ENCODE results near the gene GADD45GIP1. TPM values are rescaled to one million over a fixed set of nuclear protein-coding genes. Genes with fewer than 3 reads are reported as not detected.
A peak's percentile ranks its signal among the peaks of the same experiment; 100 is the strongest.
"Not testable (repeated sequence)": the region's sequence is repeated elsewhere in the genome, so short reads cannot be mapped to it uniquely, and the experiment has no call there.

Gene GADD45GIP1
- polyA plus RNA-seq, 3 donors = 27.4 to 45.9 (median 40.6) TPM

GRCh38 chr19:12935071-12935470, 22.0 kb downstream of the GADD45GIP1 start:
- no peak for DNase-seq (ENCODE audit: extremely low read depth in 1 of 11, low read depth in 9 of 11, low spot score in 4 of 11)

- DNase-seq (ENCODE audit: extremely low read depth in 1 of 11, low read depth in 9 of 11, low spot score in 4 of 11) = peak in 10 of 11 donors; percentile 77 to 91 (median 86)
Observed at GRCh38 chr19:12933287-12934072, 23.5 kb downstream of the GADD45GIP1 start, which contains the start of gene FARSA. FARSA (minus strand) TSS chr19:12933711; CDS start chr19:12933696, 15 bp downstream.

DNA sequence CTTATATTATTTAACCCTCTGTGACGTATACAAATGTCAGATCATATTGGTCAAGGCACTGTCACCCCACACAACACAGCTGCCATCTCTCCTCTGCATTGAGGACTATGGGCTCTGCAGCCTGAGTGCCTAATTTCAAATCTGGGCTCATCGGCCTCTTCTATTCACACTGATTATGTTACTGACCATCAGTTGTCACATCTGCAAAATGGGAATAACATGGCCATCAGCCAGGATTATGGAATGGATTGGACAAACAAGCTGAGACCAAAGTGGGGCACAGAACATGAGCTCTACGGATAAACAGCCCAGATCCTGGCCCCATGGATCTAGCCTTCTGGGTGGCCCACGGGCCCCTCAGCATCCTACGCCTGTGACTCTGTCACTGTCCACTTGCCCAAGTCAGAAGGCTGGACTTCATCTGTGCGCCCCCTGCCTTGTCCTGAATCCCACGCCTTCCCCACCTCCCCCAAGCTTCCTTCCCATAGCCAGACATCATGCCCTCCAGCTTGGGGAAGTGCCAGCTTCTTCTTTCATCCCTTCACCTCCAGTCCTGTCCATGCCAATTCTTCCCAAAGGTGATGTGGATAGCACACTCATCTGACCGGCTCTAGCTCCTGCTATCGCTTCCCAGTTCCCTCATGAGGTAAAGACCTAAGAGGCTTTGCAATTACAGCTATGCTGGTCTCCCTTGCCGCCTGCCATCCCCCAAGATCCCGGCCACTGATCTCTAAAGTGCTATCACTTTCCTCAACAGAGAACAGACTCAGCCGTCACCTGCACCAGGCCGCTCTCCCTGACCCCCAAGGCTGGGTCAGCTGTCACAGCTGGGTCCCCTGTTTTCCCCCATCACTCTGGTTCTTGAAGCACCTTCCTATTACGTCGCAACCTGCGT, 24.4 kb downstream of the GADD45GIP1 start:
- no peak for DNase-seq (ENCODE audit: extremely low read depth in 1 of 11, low read depth in 9 of 11, low spot score in 4 of 11)

GRCh38 chr19:12930002-12930645, 26.9 kb downstream of the GADD45GIP1 start:
- DNase-seq (ENCODE audit: extremely low read depth in 1 of 11, low read depth in 9 of 11, low spot score in 4 of 11) = no peak

- DNase-seq (ENCODE audit: extremely low read depth in 1 of 11, low read depth in 9 of 11, low spot score in 4 of 11) = no peak
Observed at GRCh38 chr19:12924621-12925310, 32.3 kb downstream of the GADD45GIP1 start.

DNA sequence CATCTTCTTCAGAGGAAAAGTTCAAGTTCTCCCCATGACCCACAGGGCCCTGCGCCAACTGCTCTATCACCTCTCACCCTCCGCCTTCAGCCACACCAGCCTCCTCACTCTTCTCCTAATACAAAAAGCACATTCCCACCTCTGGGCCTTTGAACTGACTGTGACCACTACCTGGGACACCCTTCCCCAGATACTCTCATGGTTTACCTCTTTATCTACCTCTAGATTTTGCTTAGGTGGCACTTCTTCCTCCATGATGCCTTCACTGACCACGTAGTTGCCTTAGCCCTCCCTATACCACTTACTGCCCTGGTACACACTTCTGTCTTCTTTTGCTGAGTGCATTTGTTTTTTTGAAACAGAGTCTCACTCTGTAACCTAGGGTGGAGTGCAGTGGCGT, 34.1 kb downstream of the GADD45GIP1 start:
- no peak for DNase-seq (ENCODE audit: extremely low read depth in 1 of 11, low read depth in 9 of 11, low spot score in 4 of 11)

GRCh38 chr19:12921047-12921446, 36.0 kb downstream of the GADD45GIP1 start:
- DNase-seq (ENCODE audit: extremely low read depth in 1 of 11, low read depth in 9 of 11, low spot score in 4 of 11) = no peak

- DNase-seq (ENCODE audit: extremely low read depth in 1 of 11, low read depth in 9 of 11, low spot score in 4 of 11) = no peak
Observed at GRCh38 chr19:12918253-12918652, 38.8 kb downstream of the GADD45GIP1 start.

- not testable (repeated sequence) for DNase-seq (ENCODE audit: extremely low read depth in 1 of 11, low read depth in 9 of 11, low spot score in 4 of 11)
Observed at GRCh38 chr19:12915860-12916259, 41.2 kb downstream of the GADD45GIP1 start.

GRCh38 chr19:12913851-12914690, 43.0 kb downstream of the GADD45GIP1 start:
- no peak for DNase-seq (ENCODE audit: extremely low read depth in 1 of 11, low read depth in 9 of 11, low spot score in 4 of 11)

- DNase-seq (ENCODE audit: extremely low read depth in 1 of 11, low read depth in 9 of 11, low spot score in 4 of 11) = peak in 4 of 11 donors; percentile 45 to 55 (median 50)
Observed at GRCh38 chr19:12913011-12913561, 43.9 kb downstream of the GADD45GIP1 start.

DNA sequence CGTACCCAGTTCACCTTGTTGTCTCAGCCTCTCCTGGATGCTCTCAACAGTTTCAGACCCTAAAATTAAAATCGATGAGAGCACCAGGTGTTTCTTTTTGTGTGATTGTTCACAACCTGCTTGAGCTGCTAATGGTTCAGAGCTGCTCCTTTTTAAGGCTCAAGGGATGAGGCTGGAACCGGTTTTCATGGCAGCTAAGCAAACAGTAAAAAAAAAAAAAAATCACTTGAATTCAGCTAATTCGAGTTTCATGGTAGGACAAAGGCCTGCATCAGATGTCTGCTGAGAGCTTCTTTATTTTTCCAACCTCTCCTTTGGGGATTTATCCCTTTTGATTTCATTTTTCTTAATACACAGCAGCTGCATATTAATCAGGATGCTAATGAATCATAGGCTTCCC, 44.5 kb downstream of the GADD45GIP1 start:
- no peak for DNase-seq (ENCODE audit: extremely low read depth in 1 of 11, low read depth in 9 of 11, low spot score in 4 of 11)

GRCh38 chr19:12907166-12907565, 49.9 kb downstream of the GADD45GIP1 start:
- no peak for DNase-seq (ENCODE audit: extremely low read depth in 1 of 11, low read depth in 9 of 11, low spot score in 4 of 11)

Other genes starting within 250 kb of the GADD45GIP1 start
- gene TNPO2, start 233.3 kb downstream of the GADD45GIP1 start, polyA plus RNA-seq (ENCODE audit: insufficient read length in 3 of 3) = 10 to 100 TPM; 66.7 to 81.9 (median 79.3) TPM
- 100 to 1,000 TPM; 150 to 204 (median 184) TPM for gene TRIR, start 222.5 kb downstream of the GADD45GIP1 start, polyA plus RNA-seq (ENCODE audit: insufficient read length in 3 of 3)
- 10 to 100 TPM; 76.6 to 94.6 (median 82.7) TPM for gene GET3, start 219.7 kb downstream of the GADD45GIP1 start, polyA plus RNA-seq (ENCODE audit: insufficient read length in 3 of 3)
- under 1 TPM; 0.08 to 0.13 (median 0.09) TPM for gene BEST2, start 205.4 kb downstream of the GADD45GIP1 start, polyA plus RNA-seq (ENCODE audit: insufficient read length in 3 of 3)
- 10 to 100 TPM; 43.8 to 89.3 (median 56.4) TPM for gene HOOK2, start 181.7 kb downstream of the GADD45GIP1 start, polyA plus RNA-seq (ENCODE audit: insufficient read length in 3 of 3)
- 10 to 100 TPM; 32.8 to 50.1 (median 44.2) TPM for gene JUNB, start 165.7 kb downstream of the GADD45GIP1 start, polyA plus RNA-seq (ENCODE audit: insufficient read length in 3 of 3)
- gene PRDX2, start 155.4 kb downstream of the GADD45GIP1 start, polyA plus RNA-seq (ENCODE audit: insufficient read length in 3 of 3) = 100 to 1,000 TPM; 283 to 360 (median 327) TPM
- 1 to 10 TPM; 4.7 to 9.0 (median 6.7) TPM for gene THSD8, start 155.2 kb downstream of the GADD45GIP1 start, polyA plus RNA-seq (ENCODE audit: insufficient read length in 3 of 3)
- gene RNASEH2A, start 150.6 kb downstream of the GADD45GIP1 start, polyA plus RNA-seq (ENCODE audit: insufficient read length in 3 of 3) = 10 to 100 TPM; 29.4 to 44.1 (median 34.0) TPM
- gene RTBDN, start 122.6 kb downstream of the GADD45GIP1 start, polyA plus RNA-seq (ENCODE audit: insufficient read length in 3 of 3) = under 1 TPM in 1 of 3 donors, not detected in 2; 0.14 TPM
- gene MAST1, start 118.7 kb downstream of the GADD45GIP1 start, polyA plus RNA-seq (ENCODE audit: insufficient read length in 3 of 3) = 1 to 10 TPM; 1.0 to 1.3 (median 1.1) TPM
- gene DNASE2, start 75.8 kb downstream of the GADD45GIP1 start, polyA plus RNA-seq (ENCODE audit: insufficient read length in 3 of 3) = 10 to 100 TPM; 10.2 to 12.6 (median 11.7) TPM
- under 1 TPM; 0.27 to 0.59 (median 0.32) TPM for gene KLF1, start 70.0 kb downstream of the GADD45GIP1 start, polyA plus RNA-seq (ENCODE audit: insufficient read length in 3 of 3)
- 10 to 100 TPM; 31.9 to 38.3 (median 33.4) TPM for gene GCDH, start 66.1 kb downstream of the GADD45GIP1 start, polyA plus RNA-seq (ENCODE audit: insufficient read length in 3 of 3)
- 1 to 10 TPM; 3.0 to 4.5 (median 3.1) TPM for gene SYCE2, start 37.9 kb downstream of the GADD45GIP1 start, polyA plus RNA-seq (ENCODE audit: insufficient read length in 3 of 3)
- 10 to 100 TPM; 41.2 to 58.6 (median 52.8) TPM for gene FARSA, start 23.5 kb downstream of the GADD45GIP1 start, polyA plus RNA-seq (ENCODE audit: insufficient read length in 3 of 3)
- gene CALR, start 18.6 kb downstream of the GADD45GIP1 start, polyA plus RNA-seq (ENCODE audit: insufficient read length in 3 of 3) = 100 to 1,000 TPM; 842 to 975 (median 894) TPM
- 10 to 100 TPM; 63.4 to 87.5 (median 85.0) TPM for gene RAD23A, start 11.4 kb downstream of the GADD45GIP1 start, polyA plus RNA-seq (ENCODE audit: insufficient read length in 3 of 3)
- under 1 TPM in 2 of 3 donors, not detected in 1; 0.07 to 0.18 TPM for gene DAND5, start 12.4 kb upstream of the GADD45GIP1 start, polyA plus RNA-seq (ENCODE audit: insufficient read length in 3 of 3)
- gene NFIX, start 38.3 kb upstream of the GADD45GIP1 start, polyA plus RNA-seq (ENCODE audit: insufficient read length in 3 of 3) = 10 to 100 TPM; 12.0 to 21.6 (median 21.3) TPM
- 1 to 10 TPM; 3.9 to 7.8 (median 5.5) TPM for gene LYL1, start 145.6 kb upstream of the GADD45GIP1 start, polyA plus RNA-seq (ENCODE audit: insufficient read length in 3 of 3)
- gene TRMT1, start 159.5 kb upstream of the GADD45GIP1 start, polyA plus RNA-seq (ENCODE audit: insufficient read length in 3 of 3) = 10 to 100 TPM; 37.1 to 39.2 (median 37.2) TPM
- 10 to 100 TPM; 21.2 to 34.0 (median 30.5) TPM for gene NACC1, start 161.0 kb upstream of the GADD45GIP1 start, polyA plus RNA-seq (ENCODE audit: insufficient read length in 3 of 3)
- 10 to 100 TPM; 51.2 to 70.8 (median 60.4) TPM for gene STX10, start 193.2 kb upstream of the GADD45GIP1 start, polyA plus RNA-seq (ENCODE audit: insufficient read length in 3 of 3)
- 100 to 1,000 TPM in 2 of 3 donors, 10 to 100 TPM in 1; 97.6 to 118 (median 114) TPM for gene IER2, start 193.2 kb upstream of the GADD45GIP1 start, polyA plus RNA-seq (ENCODE audit: insufficient read length in 3 of 3)